SU-DHL-6 (cell line): ENCODE measurements around the gene MMEL1.

ENCODE experiments used
- H2AFZ ChIP-seq: fragments of 200-600 bp; sonication (generic); 2 replicates; pipeline ENCODE4 v1.6.1; 2014; ENCODE audit warnings: low read depth, mild to moderate bottlenecking, moderate library complexity, mixed read lengths, antibody characterized with exemption, low read length; ENCODE audit not compliant: severe bottlenecking
- H3F3A ChIP-seq: fragments of 200-600 bp; shearing (Covaris generic); 2 replicates; pipeline ENCODE4 v1.6.0; 2016; ENCODE audit warnings: antibody characterized with exemption, mild to moderate bottlenecking; ENCODE audit not compliant: insufficient read depth
- H3K27ac ChIP-seq: fragments of 200-600 bp; sonication (generic); 2 replicates; pipeline ENCODE4 v1.5.1; 2016; ENCODE audit warnings: low read depth, mild to moderate bottlenecking, low read length, moderate library complexity, mixed read lengths
- H3K27me3 ChIP-seq: fragments of 200-600 bp; sonication (generic), shearing (Covaris generic); 2 replicates; pipeline ENCODE4 v1.6.0; 2014; ENCODE audit warnings: mild to moderate bottlenecking, low read length
- H3K36me3 ChIP-seq: fragments of 200-600 bp; sonication (generic); 2 replicates; pipeline ENCODE4 v1.6.1; 2014; ENCODE audit warnings: mild to moderate bottlenecking, low read length, mixed read lengths
- H3K4me2 ChIP-seq: fragments of 300-600, 200-600 bp; shearing (Covaris generic), sonication (generic); 2 replicates; pipeline ENCODE4 v1.6.0; 2014; ENCODE audit warnings: low read length, low read depth, mild to moderate bottlenecking; ENCODE audit not compliant: poor library complexity, severe bottlenecking
- H3K4me3 ChIP-seq: fragments of 200-600 bp; sonication (generic); 2 replicates; pipeline ENCODE4 v1.5.1; 2014; ENCODE audit warnings: antibody characterized with exemption, low read length, mild to moderate bottlenecking, mixed read lengths; ENCODE audit not compliant: insufficient read depth, poor library complexity, severe bottlenecking
- H3K79me2 ChIP-seq: fragments of 200-600 bp; sonication (generic); 2 replicates; pipeline ENCODE4 v1.6.1; 2014; ENCODE audit warnings: mild to moderate bottlenecking, low read length, moderate library complexity; ENCODE audit not compliant: insufficient read depth
- H3K9ac ChIP-seq: fragments of 200-600 bp; sonication (generic); 2 replicates; pipeline ENCODE4 v1.7.0; 2014; ENCODE audit warnings: mild to moderate bottlenecking, low read length
- H3K9me2 ChIP-seq: fragments of 200-600 bp; sonication (generic); replicated peaks from 2 replicates; pipeline ENCODE4 v1.6.1; 2014; ENCODE audit warnings: low read length; ENCODE audit not compliant: insufficient read depth
- H3K9me3 ChIP-seq: fragments of 200-600 bp; sonication (generic); 2 replicates; pipeline ENCODE4 v1.6.1; 2014; ENCODE audit warnings: low read length, mixed read lengths; ENCODE audit not compliant: insufficient read depth
- H4K20me1 ChIP-seq: fragments of 200-600 bp; sonication (generic); 2 replicates; pipeline ENCODE4 v1.6.1; 2014; ENCODE audit warnings: low read depth, mild to moderate bottlenecking, antibody characterized with exemption, low read length, moderate library complexity, mixed read lengths
- EZH2phosphoT487 ChIP-seq: fragments of 200-600 bp; sonication (generic), shearing (Covaris generic); conservative IDR thresholded peaks from 2 replicates; pipeline ENCODE4 v1.6.1; 2018; ENCODE audit warnings: mild to moderate bottlenecking, antibody characterized with exemption, low read length, moderate library complexity, mixed read lengths
- TF ChIP-seq, protein P1 (sequence below): fragments of 200-600 bp; sonication (generic); IDR thresholded peaks from one replicate; pipeline ENCODE4 v1.5.1; 2017; ENCODE audit warnings: antibody characterized with exemption, mild to moderate bottlenecking, low read length, moderate library complexity; ENCODE audit not compliant: insufficient read depth, poor library complexity, severe bottlenecking

Gene MMEL1

DNA sequence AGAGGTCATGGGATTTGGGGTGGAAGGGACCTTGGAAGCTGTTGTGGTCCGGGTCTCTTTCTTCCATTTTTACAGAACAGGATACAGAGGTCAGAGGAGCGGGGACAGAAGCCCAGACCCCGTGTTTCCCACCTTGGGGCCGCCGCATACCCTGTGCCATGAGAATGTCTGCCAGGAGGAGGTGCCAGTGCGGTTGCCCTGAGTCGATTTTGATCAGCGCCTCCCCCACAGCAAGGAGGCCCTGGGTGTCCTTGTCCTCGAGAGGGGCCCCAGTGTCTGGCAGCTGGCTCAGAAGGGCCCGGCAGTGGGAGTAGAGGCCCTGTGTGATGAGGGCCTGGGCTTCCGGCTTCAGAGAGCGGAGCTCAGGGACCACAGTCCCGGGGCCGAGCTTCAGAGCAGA is 12.3 kb upstream of the MMEL1 start:
- Histone ChIP-seq H3K36me3 (no peaks in the 10 kb centered on the region), H3K4me2 (no peak overlapping the region), H3F3A (no peaks in the 10 kb centered on the region), H3K27ac (no peak overlapping the region), H3K9me3 (no peaks in the 10 kb centered on the region), H2AFZ (no peak overlapping the region), H3K27me3 (no peaks in the 10 kb centered on the region), H3K4me3 (no peak overlapping the region), H3K79me2 (no peaks in the 10 kb centered on the region), H3K9me2 (no peaks in the 10 kb centered on the region), H4K20me1 (no peaks in the 10 kb centered on the region), H3K9ac (no peak overlapping the region)
- TF ChIP-seq EZH2phosphoT487: no peak
- TF ChIP-seq, protein P1, sequence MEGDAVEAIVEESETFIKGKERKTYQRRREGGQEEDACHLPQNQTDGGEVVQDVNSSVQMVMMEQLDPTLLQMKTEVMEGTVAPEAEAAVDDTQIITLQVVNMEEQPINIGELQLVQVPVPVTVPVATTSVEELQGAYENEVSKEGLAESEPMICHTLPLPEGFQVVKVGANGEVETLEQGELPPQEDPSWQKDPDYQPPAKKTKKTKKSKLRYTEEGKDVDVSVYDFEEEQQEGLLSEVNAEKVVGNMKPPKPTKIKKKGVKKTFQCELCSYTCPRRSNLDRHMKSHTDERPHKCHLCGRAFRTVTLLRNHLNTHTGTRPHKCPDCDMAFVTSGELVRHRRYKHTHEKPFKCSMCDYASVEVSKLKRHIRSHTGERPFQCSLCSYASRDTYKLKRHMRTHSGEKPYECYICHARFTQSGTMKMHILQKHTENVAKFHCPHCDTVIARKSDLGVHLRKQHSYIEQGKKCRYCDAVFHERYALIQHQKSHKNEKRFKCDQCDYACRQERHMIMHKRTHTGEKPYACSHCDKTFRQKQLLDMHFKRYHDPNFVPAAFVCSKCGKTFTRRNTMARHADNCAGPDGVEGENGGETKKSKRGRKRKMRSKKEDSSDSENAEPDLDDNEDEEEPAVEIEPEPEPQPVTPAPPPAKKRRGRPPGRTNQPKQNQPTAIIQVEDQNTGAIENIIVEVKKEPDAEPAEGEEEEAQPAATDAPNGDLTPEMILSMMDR: no peak

DNA sequence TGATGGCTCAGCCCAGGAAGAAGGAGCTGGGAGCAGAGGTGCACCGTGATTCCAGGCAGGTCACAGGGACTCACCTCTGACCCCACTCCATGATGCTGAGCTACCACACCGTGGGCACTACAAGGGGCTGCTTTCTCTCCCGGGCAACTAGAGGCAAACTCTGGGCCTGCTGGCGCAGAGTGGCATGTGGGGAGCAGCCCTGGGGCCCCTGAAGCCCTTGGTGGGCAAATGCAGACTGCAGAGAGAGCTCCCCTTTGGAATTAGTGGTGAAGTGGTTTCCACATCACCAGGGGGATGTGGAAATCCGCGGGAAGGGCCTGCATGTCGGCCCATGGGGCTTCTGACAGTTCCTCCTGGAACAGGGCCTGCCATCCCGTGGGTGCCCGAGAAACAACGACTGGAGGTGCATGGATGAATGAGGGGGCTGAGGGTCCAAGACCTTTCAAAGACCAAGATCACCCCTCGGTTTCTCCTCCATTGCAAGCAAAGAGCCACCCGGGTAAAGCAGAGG is 11.8 kb upstream of the MMEL1 start:
- Histone ChIP-seq H2AFZ (no peak overlapping the region), H3K9me2 (no peaks in the 10 kb centered on the region), H3K27me3 (no peaks in the 10 kb centered on the region), H3K9ac (no peak overlapping the region), H3K4me3 (no peak overlapping the region), H3K27ac (no peak overlapping the region), H3F3A (no peaks in the 10 kb centered on the region), H3K9me3 (no peaks in the 10 kb centered on the region), H4K20me1 (no peaks in the 10 kb centered on the region), H3K36me3 (no peaks in the 10 kb centered on the region), H3K79me2 (no peaks in the 10 kb centered on the region), H3K4me2 (no peak overlapping the region)
- no peak for TF ChIP-seq EZH2phosphoT487
- TF ChIP-seq, protein P1: no peak

DNA sequence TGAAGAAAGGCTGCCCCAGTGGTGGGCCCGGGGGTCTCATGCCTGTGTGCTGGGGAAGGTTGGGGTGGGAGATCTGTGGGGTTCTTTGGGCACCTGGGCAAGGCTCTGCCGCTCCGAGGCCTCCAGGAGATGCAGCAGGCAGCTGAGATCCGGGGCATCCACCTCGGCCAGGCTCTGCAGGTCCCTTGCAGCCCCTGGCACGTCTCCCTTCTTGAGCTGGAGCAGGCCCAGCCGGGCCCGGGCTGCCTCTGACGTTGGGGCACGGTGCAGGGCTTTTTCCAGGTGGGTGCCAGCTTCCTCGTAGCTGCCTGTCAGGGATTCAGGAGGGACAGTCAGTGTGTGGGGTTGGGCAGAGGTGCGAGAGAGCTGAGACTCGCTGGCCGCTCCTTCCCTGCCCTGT is 11.4 kb upstream of the MMEL1 start:
- no peak overlapping the region for H3K9ac ChIP-seq
- H2AFZ ChIP-seq: no peak overlapping the region
- no peaks in the 10 kb centered on the region for H3F3A ChIP-seq
- H3K36me3 ChIP-seq: no peaks in the 10 kb centered on the region
- TF ChIP-seq EZH2phosphoT487: no peak
- TF ChIP-seq, protein P1: no peak
- H3K9me3 ChIP-seq: no peaks in the 10 kb centered on the region
- H3K4me2 ChIP-seq: no peak overlapping the region
- no peaks in the 10 kb centered on the region for H3K9me2 ChIP-seq
- H3K27ac ChIP-seq: no peak overlapping the region
- no peak overlapping the region for H3K4me3 ChIP-seq
- H4K20me1 ChIP-seq: no peaks in the 10 kb centered on the region
- H3K27me3 ChIP-seq: no peaks in the 10 kb centered on the region
- no peaks in the 10 kb centered on the region for H3K79me2 ChIP-seq
